Stimulated activated CD4-positive, alpha-beta T cell treated with anti-CD3 and anti-CD28 coated beads, Interleukin-4, amount 100 ng/mL, for 24 hours (primary cell): ENCODE data around the gene NUFIP2.
"Not testable (repeated sequence)": the region's sequence is repeated elsewhere in the genome, so short reads cannot be mapped to it uniquely, and the experiment has no call there.

Experiments
- DNase-seq: peaks from one replicate; pipeline ENCODE4 v3.0.0-alpha.2; 2020

The NUFIP2 gene

GRCh38 chr17:29279397-29280070 lies 14.4 kb downstream of the NUFIP2 start:
- DNase-seq = no peak

GRCh38 chr17:29278692-29279091 lies 15.3 kb downstream of the NUFIP2 start:
- no peak for DNase-seq

GRCh38 chr17:29273924-29274323 lies 20.0 kb downstream of the NUFIP2 start:
- no peak for DNase-seq

GRCh38 chr17:29271980-29272379 lies 22.0 kb downstream of the NUFIP2 start:
- not testable (repeated sequence) for DNase-seq

DNA sequence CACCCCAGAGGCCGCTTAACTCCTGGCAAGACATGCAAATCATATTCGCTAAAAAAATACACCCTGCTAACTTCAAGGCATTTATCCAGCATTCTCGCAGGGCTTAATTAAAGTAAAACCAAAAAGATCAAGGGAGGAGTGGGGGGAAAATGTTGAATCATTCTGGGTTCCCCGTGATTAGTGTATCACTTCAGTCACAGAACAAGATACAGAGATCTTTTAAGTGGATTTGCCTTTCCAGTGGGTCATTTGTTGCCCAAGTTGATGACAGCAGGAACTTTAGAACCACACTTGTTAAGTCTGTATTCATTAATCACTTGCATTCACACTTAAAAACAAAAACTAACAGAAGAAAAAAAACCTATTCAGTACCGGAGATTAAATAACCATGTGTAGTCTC lies 30.0 kb downstream of the NUFIP2 start:
- DNase-seq = no peak

DNA sequence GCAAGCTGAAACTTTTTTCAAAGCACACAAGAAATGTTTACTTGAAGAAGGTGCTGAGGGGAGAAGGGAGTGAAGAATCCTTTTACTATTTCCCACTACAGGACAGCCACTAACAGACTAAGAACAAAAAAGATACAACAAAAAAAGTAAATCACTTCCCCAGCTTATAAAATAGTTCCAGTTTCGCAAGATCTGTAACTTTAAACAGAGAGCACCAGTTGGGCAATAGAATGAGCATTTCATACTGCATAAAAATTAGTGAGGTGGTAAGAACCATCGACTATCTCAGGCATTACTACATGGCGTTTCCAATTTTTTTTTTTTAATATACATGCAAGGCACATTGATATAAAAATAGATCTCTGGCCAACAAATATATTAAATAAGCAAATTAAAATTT lies 36.2 kb downstream of the NUFIP2 start:
- DNase-seq = no peak

DNA sequence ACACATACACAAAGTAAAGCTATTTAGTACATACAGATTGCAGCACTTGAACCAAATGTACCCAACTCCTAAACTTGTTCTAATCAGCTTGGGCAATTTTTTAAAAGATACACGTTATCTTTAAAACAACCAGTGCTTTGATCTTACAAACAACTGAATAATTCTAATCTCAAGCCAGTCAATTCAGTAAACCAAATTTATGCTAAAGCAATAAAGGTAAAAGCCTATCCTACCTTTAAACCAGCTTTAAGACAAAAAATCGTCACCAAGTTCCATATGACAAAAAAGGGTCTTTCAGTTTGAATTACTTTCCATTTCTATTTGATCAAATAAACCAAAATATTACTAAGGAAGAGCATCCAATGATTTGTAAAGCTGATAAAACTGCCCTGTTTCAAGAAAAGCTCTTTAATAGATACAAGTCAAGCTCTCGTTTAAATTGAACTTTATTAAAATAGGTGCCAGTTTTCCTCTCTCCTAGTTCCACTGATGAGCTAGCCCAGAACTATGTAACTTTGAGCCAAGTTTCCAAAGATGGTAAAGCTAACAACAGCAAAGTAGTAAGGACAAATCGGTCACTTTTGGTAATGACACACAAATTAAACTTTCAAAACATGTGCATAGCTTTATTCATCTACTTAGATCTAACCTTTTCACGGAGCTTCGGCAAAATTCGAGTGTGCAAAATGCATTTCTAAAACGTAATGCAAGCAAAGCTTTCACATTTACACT lies 37.0 kb downstream of the NUFIP2 start:
- no peak for DNase-seq

- DNase-seq = no peak
Measured at GRCh38 chr17:29255926-29256522, 37.9 kb downstream of the NUFIP2 start.

GRCh38 chr17:29253037-29253436 lies 40.9 kb downstream of the NUFIP2 start:
- no peak for DNase-seq

DNA sequence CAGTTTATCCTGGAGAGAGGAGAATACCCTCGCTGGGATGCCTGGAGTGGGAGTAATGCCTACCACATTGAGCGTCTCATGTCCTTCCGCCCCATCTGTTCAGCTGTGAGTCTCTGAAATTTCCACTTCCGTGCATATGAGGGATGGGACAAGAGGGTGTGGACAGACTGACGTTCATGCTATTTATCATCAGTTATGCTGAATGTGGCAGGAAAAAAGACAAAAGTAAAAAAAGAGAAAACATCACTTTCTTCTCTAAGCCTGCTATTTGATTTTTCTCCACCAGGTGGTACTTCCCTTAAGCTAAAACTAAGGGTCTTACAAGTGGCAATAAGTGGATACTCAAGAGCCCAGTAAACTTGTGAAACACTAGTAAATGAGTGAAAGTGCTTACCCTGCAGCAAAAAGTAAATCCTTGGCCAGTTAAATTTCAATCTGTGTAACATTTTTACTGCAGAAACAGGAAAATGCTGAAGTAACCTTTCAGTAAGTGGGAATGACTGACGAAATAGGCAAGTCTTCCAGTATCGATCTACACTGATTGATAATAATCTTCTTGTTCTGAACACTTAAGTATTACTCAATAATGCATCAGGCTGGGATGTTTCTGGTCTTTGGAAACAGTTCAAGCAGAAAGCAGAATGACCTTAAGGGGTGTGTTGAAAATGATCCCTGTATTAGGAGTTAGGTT lies 41.7 kb downstream of the NUFIP2 start:
- DNase-seq = no peak

DNA sequence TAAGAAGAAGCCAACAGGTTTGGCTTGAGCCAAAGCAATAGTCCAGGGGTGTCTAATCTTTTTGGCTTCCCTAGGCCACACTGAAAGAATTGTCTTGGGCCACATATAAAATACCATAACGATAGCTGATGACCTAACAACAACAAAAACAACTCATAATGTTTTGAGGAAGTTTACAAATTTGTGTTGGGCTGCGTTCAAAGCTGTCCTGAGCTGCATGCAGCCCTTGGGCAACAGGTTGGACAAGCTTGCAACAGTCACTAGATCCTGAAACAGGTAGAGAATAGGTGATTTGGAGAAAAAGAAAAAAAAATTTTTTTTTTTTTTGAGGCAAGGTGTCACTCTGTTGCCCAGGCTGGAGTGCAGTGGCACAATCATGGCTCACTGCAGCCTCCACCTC lies 42.8 kb downstream of the NUFIP2 start:
- no peak for DNase-seq

DNA sequence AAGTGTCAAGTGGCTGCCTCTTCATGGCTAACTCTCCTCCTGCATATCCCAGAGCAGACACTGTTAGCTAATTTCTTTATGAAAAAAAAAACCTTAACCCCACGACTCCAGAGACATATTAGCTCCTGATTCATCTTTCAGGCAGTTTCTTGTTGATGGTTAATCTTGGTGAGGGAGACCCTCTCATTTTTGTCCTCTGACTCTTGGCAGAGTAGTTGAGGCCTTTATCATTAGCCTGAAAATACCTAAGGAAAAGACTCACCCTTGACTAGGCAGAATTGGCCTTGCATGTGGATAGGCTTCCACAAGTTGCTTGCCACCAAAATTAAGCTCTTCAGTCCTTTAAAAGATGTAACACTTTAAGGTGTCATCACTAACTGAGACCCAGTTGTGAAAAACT lies 43.3 kb downstream of the NUFIP2 start:
- DNase-seq = no peak

DNA sequence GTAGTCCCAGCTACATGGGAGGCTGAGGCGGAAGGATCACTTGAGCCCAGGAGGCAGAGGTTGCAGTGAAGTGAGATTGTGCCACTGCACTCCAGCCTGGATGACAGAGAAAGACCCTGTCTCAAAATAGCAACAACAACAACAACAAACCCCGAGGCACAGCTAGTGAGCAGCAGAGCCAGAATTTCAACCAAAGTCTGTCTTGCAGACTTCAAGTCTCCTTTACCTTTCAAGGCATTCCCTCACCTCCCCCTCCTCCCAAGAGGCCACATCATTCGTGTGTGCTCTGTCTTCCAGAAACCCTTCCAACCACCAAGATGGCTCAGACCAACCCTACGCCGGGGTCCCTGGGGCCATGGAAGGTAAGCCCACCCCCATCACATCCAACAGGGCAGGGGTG lies 45.1 kb downstream of the NUFIP2 start:
- no peak for DNase-seq

- DNase-seq = no peak
Measured at GRCh38 chr17:29247219-29247618, 46.7 kb downstream of the NUFIP2 start.

GRCh38 chr17:29246628-29247027 lies 47.3 kb downstream of the NUFIP2 start, which contains the start of gene CRYBA1:
TSS of gene CRYBA1 (plus strand) at chr17:29246859. CDS start at chr17:29246864, 5 bp downstream.
- no peak for DNase-seq

DNA sequence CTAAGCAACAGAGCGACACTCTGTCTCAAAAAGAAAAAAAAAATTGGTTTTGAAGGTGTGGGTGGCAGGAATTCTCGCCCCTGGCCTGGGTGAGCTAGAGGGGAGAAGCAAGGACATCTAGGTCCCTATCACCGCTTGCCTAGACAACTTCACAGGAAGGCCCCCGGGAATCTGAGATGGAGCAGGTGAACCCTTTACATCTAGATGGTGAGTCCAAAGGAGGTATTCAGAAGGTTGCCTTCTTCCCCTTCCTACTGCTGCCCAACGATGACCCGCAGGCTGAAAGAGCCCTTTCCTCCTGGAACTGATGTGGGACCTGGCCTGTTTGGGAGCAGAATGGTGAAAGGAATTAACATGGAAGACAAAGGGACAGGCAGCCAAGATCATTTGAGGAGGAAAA lies 48.5 kb downstream of the NUFIP2 start:
- no peak for DNase-seq

DNA sequence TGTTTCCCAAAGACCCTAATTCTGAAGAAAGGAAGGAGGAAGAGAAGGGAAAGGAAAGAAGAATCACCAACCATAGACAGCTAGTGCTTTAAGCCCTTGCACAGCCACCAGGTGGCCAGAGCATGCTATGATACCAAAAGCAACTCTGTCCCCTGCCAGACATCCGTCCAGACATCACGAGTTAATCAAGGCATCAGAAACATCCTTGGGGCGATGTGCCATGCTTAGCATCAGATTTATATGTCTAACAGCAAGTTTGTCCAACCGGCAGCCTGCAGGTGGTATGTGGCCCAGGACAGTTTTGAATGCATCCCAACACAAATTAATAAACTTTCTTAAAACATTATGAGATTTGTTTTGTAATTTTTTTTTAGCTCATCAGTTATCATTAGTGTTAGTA lies 50.2 kb downstream of the NUFIP2 start:
- DNase-seq = no peak

GRCh38 chr17:29242790-29243189 lies 51.2 kb downstream of the NUFIP2 start:
- DNase-seq = no peak

DNA sequence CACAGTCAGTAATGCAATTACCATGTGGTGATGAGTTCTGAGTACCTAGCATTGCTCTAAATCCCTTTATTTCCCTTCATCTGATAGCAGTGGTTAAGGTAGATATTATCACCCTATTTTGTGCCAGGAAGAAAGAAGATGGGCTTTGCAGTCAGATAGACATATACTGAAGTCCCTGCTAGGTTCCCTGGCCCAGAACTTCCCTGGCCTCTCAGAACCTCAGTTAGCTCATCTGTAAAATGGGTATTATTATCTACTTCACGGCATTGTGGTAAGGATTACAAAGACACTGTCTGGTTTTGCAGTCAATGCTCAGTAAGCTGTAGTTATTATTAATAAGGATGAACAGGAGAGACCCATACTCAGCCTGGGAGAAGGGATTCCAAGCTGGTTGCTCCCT lies 51.9 kb downstream of the NUFIP2 start:
- no peak for DNase-seq

DNA sequence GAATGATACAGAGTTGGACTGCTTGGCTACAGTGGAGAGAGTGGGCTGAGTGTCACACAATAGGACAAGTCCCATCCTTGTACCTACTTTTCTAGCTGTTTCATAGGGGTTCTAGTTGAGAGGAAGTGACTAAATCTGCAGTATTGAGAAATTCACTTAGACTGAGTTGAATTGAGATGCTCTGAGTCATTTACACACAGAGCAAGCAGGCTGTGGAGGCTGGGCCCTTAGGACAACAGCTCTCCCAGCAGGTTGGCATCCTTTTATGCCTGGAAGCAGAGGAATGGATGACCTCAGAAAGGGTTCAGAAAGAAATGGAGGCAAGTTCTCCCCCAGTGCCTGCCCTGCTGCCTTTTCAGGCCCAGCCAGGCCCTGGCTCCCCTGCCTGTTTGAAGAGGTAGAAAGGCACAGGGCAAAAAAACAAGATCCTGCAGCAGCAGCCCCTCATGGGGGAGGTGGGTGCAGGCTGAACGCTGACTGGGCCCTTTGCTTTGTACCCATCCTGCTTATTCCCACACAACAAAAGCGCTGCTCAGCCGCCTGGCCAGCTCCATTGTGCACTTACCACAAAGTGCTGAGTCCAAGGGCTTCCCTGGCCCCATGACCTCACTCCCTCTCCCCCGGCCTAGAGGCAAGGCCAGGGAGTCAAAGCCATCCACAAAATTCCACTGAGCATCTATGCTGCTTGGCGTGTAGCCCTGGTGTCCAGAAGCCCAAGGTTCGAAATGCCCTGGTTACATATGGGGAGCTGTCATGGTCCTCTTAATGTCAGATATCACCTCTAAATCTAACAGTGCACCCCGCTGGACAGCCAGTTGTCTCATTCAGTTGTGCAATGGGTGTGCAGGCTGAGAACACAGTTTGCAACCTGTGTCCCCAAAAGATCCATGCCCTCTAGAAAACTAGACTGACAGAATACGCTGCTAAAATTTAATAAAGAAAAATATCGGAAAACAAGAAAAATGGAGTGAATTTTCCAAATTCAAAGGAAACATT lies 52.7 kb downstream of the NUFIP2 start:
- no peak for DNase-seq

- no peak for DNase-seq
Measured at GRCh38 chr17:29240477-29240876, 53.5 kb downstream of the NUFIP2 start.

- no peak for DNase-seq
Measured at GRCh38 chr17:29238133-29238850, 55.7 kb downstream of the NUFIP2 start.
